Endometrium (tissue), 2 donors: ENCODE measurements around the gene AKNAD1.
"Not testable (repeated sequence)": the region's sequence is repeated elsewhere in the genome, so short reads cannot be mapped to it uniquely, and the experiment has no call there.

Experiments
- FAIRE-seq: peaks from 2 replicates; lab custom pipeline; 2012; peaks lifted over from hg19 to GRCh38; lab: Jason Lieb, UNC
- donor health status: control.
- donor health status: control.

AKNAD1 gene

GRCh38 chr1:108856994-108857393 is at the start of gene AKNAD1:
TSS of gene AKNAD1 (minus strand) at chr1:108857094. CDS start at chr1:108852664, 4,430 bp downstream.
- FAIRE-seq = no peak

GRCh38 chr1:108901106-108901505 is 44.2 kb upstream of the AKNAD1 start:
- no peak for FAIRE-seq

- FAIRE-seq = peak; percentile 85
These were observed 41.2 kb upstream of the AKNAD1 start for GRCh38 chr1:108897865-108898720.

- no peak for FAIRE-seq
These were observed 39.6 kb upstream of the AKNAD1 start for GRCh38 chr1:108896146-108897145.

GRCh38 chr1:108893141-108893530 is 36.2 kb upstream of the AKNAD1 start:
- no peak for FAIRE-seq

- FAIRE-seq = no peak
These were observed 35.7 kb upstream of the AKNAD1 start for GRCh38 chr1:108892356-108893140.

- no peak for FAIRE-seq
These were observed 33.0 kb upstream of the AKNAD1 start for GRCh38 chr1:108889706-108890384.

GRCh38 chr1:108889006-108889645 is 32.2 kb upstream of the AKNAD1 start:
- FAIRE-seq = not testable (repeated sequence)

GRCh38 chr1:108886292-108886691 is 29.4 kb upstream of the AKNAD1 start:
- no peak for FAIRE-seq

- no peak for FAIRE-seq
These were observed 28.1 kb upstream of the AKNAD1 start for GRCh38 chr1:108884968-108885367.

GRCh38 chr1:108882837-108883236 is 25.9 kb upstream of the AKNAD1 start:
- FAIRE-seq = no peak

- FAIRE-seq = no peak
These were observed 24.5 kb upstream of the AKNAD1 start for GRCh38 chr1:108881369-108881768.

GRCh38 chr1:108880850-108881249 is 24.0 kb upstream of the AKNAD1 start:
- no peak for FAIRE-seq

GRCh38 chr1:108878678-108879077 is 21.8 kb upstream of the AKNAD1 start:
- no peak for FAIRE-seq

- FAIRE-seq = no peak
These were observed 21.2 kb upstream of the AKNAD1 start for GRCh38 chr1:108878160-108878469.

- no peak for FAIRE-seq
These were observed 20.7 kb upstream of the AKNAD1 start for GRCh38 chr1:108877348-108878159.

- FAIRE-seq = no peak
These were observed 14.3 kb upstream of the AKNAD1 start for GRCh38 chr1:108871050-108871724.

- FAIRE-seq = no peak
These were observed 8.5 kb upstream of the AKNAD1 start for GRCh38 chr1:108865316-108865910.

- no peak for FAIRE-seq
These were observed 7.1 kb upstream of the AKNAD1 start for GRCh38 chr1:108863984-108864383.
